ENCODE data around the gene HERC4. TPM values are rescaled to one million over a fixed set of nuclear protein-coding genes. Genes with fewer than 3 reads are reported as not detected.
A peak's percentile ranks its signal among the peaks of the same experiment; 100 is the strongest.

HERC4 gene
- total RNA-seq, 1 donor from 2014 or later, result 41.6 TPM

DNA sequence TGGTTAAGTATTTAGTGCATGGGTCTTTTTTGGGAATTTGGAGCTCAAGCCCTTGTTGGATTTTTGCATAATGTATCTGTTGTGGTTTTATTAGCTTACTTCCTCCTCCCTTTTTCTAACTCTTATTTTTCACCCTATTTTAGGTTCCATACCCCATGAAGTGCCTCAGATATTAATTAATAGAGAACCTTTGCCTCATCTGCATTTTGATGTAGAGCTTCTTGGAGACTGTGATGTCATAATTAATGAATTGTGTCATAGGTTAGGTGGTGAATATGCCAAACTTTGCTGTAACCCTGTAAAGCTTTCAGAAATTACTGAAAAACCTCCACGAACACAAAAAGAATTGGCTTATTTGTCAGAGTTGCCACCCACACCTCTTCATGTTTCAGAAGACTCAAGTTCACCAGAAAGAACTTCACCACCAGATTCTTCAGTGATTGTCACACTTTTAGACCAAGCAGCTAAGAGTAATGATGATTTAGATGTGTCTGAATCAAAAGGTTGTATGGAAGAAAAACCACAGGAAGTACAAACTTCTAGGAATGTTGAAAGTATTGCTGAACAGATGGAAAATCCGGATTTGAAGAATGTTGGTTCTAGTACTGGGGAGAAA lies 162.6 kb downstream of the HERC4 start:
- no peak for DNase-seq (ENCODE audit: low spot score)
- peaks cover 37% of the 10 kb centered on the region for H3K36me3 Mint-ChIP-seq (ENCODE audit: low read depth)
- TF ChIP-seq, protein P1, sequence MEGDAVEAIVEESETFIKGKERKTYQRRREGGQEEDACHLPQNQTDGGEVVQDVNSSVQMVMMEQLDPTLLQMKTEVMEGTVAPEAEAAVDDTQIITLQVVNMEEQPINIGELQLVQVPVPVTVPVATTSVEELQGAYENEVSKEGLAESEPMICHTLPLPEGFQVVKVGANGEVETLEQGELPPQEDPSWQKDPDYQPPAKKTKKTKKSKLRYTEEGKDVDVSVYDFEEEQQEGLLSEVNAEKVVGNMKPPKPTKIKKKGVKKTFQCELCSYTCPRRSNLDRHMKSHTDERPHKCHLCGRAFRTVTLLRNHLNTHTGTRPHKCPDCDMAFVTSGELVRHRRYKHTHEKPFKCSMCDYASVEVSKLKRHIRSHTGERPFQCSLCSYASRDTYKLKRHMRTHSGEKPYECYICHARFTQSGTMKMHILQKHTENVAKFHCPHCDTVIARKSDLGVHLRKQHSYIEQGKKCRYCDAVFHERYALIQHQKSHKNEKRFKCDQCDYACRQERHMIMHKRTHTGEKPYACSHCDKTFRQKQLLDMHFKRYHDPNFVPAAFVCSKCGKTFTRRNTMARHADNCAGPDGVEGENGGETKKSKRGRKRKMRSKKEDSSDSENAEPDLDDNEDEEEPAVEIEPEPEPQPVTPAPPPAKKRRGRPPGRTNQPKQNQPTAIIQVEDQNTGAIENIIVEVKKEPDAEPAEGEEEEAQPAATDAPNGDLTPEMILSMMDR (IDR thresholded peaks at IDR 0.05), result no peak
- peaks cover 14% of the 10 kb centered on the region for H3K4me1 Mint-ChIP-seq (ENCODE audit: low read depth)
- no peaks in the 10 kb centered on the region for H3K27me3 Mint-ChIP-seq (ENCODE audit: low read depth)
- no peak overlapping the region for H3K27ac Mint-ChIP-seq (ENCODE audit: unreplicated experiment)
- H3K9me3 Mint-ChIP-seq (ENCODE audit: low read depth), result no peaks in the 10 kb centered on the region
- no peak overlapping the region for H3K4me3 Mint-ChIP-seq (ENCODE audit: unreplicated experiment)

DNA sequence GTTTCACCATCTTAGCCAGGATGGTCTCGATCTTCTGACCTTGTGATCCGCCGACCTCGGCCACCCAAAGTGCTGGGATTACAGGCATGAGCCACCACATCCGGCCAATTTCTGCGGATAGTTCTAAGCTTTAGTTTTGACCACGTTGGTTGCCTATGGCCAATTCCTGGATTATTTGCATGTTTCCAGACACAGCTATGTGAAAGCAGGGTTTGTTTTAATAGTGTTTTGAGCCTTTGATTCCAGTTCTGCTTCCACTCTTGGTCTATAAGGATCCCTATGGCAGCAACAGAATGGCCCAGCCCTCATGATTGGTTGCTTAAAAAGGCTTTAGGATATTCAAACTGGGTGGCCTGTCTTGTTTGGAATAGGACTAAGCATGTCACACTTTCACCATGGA lies 171.5 kb downstream of the HERC4 start:
- no peak for DNase-seq (ENCODE audit: low spot score)
- Mint-ChIP-seq H3K27ac (ENCODE audit: unreplicated experiment) (no peak overlapping the region), H3K4me3 (ENCODE audit: unreplicated experiment) (no peak overlapping the region), H3K27me3 (ENCODE audit: low read depth) (no peaks in the 10 kb centered on the region), H3K9me3 (ENCODE audit: low read depth) (no peaks in the 10 kb centered on the region), H3K36me3 (ENCODE audit: low read depth) (peaks cover 15% of the 10 kb centered on the region), H3K4me1 (ENCODE audit: low read depth) (peaks cover 5% of the 10 kb centered on the region)
- TF ChIP-seq, protein P1 (IDR thresholded peaks at IDR 0.05), result no peak

DNA sequence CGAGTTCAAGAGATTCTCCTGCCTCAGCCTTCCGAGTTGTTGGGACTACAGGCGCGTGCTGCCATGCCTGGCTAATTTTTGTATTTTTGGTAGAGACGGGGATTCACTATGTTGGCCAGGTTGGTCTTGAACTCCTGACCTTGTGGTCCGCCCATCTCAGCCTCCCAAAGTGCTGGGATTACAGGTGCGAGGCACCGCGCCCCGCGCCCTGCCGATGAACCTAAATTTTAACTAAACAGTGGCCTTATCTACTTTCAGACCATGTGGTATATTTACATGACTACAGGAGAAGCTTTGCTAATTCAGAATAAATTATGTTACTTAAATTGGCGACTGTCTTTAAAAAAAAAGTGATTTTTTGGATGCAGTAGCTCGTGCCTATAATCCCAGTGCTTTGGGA lies 181.4 kb downstream of the HERC4 start:
- Mint-ChIP-seq H3K9me3 (ENCODE audit: low read depth) (no peaks in the 10 kb centered on the region), H3K36me3 (ENCODE audit: low read depth) (peaks cover 32% of the 10 kb centered on the region), H3K4me3 (ENCODE audit: unreplicated experiment) (no peak overlapping the region), H3K27me3 (ENCODE audit: low read depth) (no peaks in the 10 kb centered on the region), H3K27ac (ENCODE audit: unreplicated experiment) (no peak overlapping the region), H3K4me1 (ENCODE audit: low read depth) (peaks cover 14% of the 10 kb centered on the region)
- TF ChIP-seq, protein P1 (IDR thresholded peaks at IDR 0.05), result no peak
- no peak for DNase-seq (ENCODE audit: low spot score)

DNA sequence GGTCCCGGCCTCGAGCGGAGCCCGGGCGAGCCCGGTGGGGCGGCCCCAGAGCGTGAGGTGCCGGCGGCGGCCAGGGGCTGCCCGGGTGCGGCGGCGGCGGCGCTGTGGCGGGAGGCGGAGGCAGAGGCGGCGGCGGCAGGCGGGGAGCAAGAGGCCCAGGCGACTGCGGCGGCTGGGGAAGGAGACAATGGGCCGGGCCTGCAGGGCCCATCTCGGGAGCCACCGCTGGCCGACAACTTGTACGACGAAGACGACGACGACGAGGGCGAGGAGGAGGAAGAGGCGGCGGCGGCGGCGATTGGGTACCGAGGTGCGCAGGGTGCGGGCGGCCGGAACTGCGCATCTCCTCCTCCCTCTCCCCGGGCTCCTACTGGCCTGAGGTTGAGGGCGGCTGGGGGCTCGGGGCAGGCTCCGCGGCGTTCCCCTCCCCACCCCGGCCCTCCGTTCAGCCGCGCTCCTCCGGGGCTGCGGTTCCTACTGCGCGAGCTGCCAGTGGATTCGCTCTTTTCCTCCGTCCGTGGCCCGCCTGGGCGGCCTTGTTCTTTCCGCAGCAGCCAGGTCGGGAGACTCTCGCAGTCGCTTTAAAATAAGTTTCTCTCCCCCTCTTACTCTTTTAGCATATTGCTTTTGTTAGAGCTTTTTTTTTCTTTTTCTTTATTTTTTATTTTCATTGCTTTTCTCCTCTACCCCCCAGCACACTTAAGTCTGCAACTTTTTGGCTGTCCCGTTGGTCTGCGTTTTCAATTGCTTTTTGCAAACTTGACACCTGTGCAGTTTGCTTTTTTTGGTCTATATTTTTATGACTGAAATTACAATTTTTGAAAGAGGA lies 190.0 kb downstream of the HERC4 start:
- no peak for DNase-seq (ENCODE audit: low spot score)
- Mint-ChIP-seq H3K27ac (ENCODE audit: unreplicated experiment) (peak overlapping the region; percentile 93), H3K27me3 (ENCODE audit: low read depth) (no peaks in the 10 kb centered on the region), H3K4me3 (ENCODE audit: unreplicated experiment) (peak overlapping the region; percentile 95), H3K9me3 (ENCODE audit: low read depth) (no peaks in the 10 kb centered on the region), H3K4me1 (ENCODE audit: low read depth) (peaks cover 36% of the 10 kb centered on the region), H3K36me3 (ENCODE audit: low read depth) (peaks cover 19% of the 10 kb centered on the region)
- TF ChIP-seq, protein P1 (IDR thresholded peaks at IDR 0.05), result no peak

DNA sequence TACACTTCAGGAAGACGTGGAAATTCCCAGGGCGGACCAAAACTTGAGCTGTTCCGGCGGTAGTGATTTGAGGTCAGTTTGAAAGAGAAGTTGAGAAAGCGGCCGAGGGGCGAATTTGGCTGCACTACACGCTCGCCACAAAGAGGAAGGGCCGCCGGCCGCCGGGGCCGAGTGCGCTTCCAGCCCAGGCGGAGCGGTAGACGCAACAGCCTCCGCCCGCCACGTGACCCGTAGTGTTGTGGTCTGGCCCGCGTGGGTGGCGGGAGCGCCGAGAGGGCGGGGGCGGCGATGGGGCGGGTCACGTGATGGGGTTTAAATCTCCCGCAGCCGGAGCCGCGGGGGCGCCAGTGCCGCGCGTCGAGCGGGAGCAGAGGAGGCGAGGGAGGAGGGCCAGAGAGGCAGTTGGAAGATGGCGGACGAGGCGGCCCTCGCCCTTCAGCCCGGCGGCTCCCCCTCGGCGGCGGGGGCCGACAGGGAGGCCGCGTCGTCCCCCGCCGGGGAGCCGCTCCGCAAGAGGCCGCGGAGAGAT lies 190.7 kb downstream of the HERC4 start, which contains the start of gene SIRT1:
SIRT1 (plus strand) TSS at position 344 of the 529 bp plus-strand sequence; CDS start at position 410, 66 bp downstream.
- peaks cover 35% of the 10 kb centered on the region for H3K4me1 Mint-ChIP-seq (ENCODE audit: low read depth)
- TF ChIP-seq, protein P1 (IDR thresholded peaks at IDR 0.05), result peak; percentile 34
- H3K36me3 Mint-ChIP-seq (ENCODE audit: low read depth), result peaks cover 14% of the 10 kb centered on the region
- H3K27ac Mint-ChIP-seq (ENCODE audit: unreplicated experiment), result peak within 1 kb of the TSS; percentile 97
- no peaks in the 10 kb centered on the region for H3K27me3 Mint-ChIP-seq (ENCODE audit: low read depth)
- DNase-seq (ENCODE audit: low spot score), result peak; percentile 96
- peak within 1 kb of the TSS; percentile 95 for H3K4me3 Mint-ChIP-seq (ENCODE audit: unreplicated experiment)
- no peaks in the 10 kb centered on the region for H3K9me3 Mint-ChIP-seq (ENCODE audit: low read depth)

Measured in chondrocyte (in vitro differentiated cells).